NT2/D1 (cell line): Measurements from ENCODE around the gene RNU1-4.
A peak's percentile ranks its signal among the peaks of the same experiment; 100 is the strongest.
"Not testable (repeated sequence)": the region's sequence is repeated elsewhere in the genome, so short reads cannot be mapped to it uniquely, and the experiment has no call there.

Source experiments
- DNase-seq: peaks from one replicate; pipeline ENCODE4 v3.0.0-alpha.2; 2011; ENCODE audit warnings: low read depth, low spot score
- H3K27me3 ChIP-seq: 2 replicates; pipeline ENCODE4 v1.6.0; 2011; ENCODE audit warnings: mild to moderate bottlenecking; ENCODE audit not compliant: insufficient read length, insufficient read depth
- H3K36me3 ChIP-seq: 2 replicates; pipeline ENCODE4 v1.6.1; 2011; ENCODE audit warnings: mild to moderate bottlenecking, low read length, mixed read lengths; ENCODE audit not compliant: insufficient read depth, insufficient read length
- H3K4me1 ChIP-seq: 2 replicates; pipeline ENCODE4 v1.5.1; 2011; ENCODE audit not compliant: insufficient read depth, insufficient read length
- H3K4me3 ChIP-seq: 2 replicates; pipeline ENCODE4 v1.5.1; 2011; ENCODE audit warnings: low read depth; ENCODE audit not compliant: insufficient read length
- H3K9ac ChIP-seq: 2 replicates; pipeline ENCODE4 v1.6.0; 2011; ENCODE audit warnings: low read depth; ENCODE audit not compliant: insufficient read length
- H3K9me3 ChIP-seq: 2 replicates; pipeline ENCODE4 v1.5.1; 2011; ENCODE audit warnings: mild to moderate bottlenecking, low read length; ENCODE audit not compliant: insufficient read depth

RNU1-4 gene

DNA sequence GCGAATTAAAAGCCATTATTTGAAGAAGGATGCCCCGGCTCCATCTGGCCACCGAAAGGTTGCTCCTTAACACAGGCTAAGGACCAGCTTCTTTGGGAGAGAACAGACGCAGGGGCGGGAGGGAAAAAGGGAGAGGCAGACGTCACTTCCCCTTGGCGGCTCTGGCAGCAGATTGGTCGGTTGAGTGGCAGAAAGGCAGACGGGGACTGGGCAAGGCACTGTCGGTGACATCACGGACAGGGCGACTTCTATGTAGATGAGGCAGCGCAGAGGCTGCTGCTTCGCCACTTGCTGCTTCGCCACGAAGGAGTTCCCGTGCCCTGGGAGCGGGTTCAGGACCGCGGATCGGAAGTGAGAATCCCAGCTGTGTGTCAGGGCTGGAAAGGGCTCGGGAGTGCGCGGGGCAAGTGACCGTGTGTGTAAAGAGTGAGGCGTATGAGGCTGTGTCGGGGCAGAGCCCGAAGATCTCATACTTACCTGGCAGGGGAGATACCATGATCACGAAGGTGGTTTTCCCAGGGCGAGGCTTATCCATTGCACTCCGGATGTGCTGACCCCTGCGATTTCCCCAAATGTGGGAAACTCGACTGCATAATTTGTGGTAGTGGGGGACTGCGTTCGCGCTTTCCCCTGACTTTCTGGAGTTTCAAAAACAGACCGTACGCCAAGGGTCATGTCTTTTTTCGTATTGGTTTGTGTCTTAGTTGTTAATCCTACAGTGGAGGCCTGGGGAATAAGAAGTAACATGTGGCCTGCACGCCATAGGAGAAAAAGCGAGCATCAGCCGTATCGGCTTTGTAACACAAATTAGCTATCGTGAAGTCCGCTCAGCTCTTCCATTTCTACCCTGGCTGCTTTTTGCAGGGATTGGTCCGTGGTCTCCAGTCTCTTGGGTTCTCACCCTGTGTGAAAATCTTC lies at the start of gene RNU1-4:
Gene RNU1-4 (plus strand): TSS at position 470 of the 918 bp plus-strand sequence.
- not testable (repeated sequence) for H3K27me3 ChIP-seq, H3K36me3 ChIP-seq, H3K9me3 ChIP-seq, H3K4me1 ChIP-seq, H3K4me3 ChIP-seq, DNase-seq, H3K9ac ChIP-seq

DNA sequence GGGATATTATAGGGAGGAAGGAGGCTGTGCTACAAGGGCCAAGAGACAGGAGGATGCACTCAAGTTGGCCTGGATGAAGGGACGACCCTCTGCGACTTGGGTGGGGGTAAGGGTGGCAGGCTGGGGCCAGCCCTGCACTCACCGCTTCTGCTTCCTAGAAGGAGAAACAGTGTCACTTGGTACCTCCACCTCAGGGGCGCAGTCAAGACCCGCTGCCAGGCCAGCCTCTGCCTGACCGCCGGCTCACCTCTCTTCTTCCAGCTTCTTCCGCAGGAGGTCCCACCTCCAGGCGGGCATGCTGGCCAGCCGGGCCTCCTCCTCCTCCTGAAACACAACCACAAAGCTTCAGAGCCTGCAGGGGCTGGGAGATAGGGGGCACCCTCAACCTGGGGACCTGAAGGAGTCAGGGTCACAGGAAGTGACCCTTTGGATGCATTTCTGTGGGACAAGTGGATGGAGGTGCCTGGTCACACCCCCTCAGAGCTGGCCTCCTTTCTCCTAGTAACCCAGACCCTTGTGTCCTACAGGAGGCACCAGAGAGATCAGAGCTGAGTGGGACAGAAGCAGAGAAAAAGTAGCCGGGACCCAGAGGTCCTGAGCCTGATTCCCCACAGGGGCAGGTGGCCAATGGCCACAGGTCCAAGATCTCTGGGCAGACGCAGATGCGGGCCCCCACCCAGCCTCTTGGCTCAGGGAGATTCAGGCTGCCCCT lies 49.2 kb upstream of the RNU1-4 start:
- H3K4me1 ChIP-seq, H3K4me3 ChIP-seq, H3K9me3 ChIP-seq, DNase-seq, H3K27me3 ChIP-seq, H3K36me3 ChIP-seq, H3K9ac ChIP-seq: not testable (repeated sequence)

DNA sequence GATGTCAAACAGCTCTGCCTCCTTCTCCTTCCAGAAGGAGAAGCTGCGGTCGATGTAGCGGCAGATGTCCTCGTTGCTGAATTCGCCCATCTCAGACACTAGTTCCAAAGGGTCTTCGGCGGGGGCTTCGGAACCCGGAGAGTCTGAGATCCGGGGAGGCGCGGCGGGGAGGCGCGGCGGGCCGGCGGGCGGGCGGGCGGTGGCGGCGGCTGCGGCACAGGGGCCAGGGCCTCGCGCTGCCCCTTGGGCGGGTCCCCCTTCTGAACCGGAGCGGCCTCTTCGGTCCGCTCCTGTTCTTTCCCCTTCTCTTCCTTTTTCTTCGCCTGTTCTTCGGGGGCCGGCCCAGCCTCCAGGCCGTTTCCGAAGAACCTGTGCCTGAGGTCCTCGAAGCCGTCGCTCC lies 48.0 kb upstream of the RNU1-4 start:
- H3K36me3 ChIP-seq, H3K4me3 ChIP-seq, H3K4me1 ChIP-seq, H3K9me3 ChIP-seq, H3K9ac ChIP-seq, H3K27me3 ChIP-seq, DNase-seq: not testable (repeated sequence)

DNA sequence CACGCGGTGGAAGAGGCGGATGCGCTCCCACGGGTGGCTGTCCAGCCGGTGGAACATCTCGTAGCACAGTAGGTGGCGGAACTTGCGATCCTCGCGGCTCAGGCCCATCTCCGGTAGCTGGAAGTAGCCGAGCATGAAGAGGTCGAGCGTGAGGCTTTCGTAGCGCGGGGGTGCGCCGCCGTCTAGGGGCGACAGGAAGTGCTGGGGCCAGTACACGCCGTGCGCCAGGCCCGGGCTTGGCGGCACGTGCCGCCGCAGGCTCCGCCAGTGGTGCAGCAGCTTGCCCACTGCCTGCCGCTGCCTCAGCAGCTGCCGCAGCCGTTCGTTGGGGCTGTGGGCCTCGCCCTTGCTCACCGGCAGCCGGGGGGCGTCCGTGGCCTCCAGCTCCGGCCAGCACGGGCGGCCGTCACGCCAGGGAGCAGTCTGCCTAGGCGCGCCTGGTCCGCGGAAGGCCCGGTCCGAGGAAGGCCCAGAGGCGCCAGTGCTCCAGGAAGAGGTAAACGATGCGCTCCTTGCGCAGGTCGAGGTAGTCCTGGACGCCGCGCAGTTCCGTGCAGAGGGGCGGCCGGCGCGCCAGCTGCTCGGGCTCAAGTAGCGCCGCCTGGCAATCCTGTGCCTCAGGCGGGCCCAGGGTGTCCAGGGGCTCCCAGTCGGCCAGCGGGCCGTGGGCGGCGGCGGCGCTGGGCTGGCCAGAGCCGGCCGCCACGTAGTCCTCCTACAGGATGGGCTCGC lies 47.4 kb upstream of the RNU1-4 start:
- H3K9ac ChIP-seq, H3K4me1 ChIP-seq, DNase-seq, H3K27me3 ChIP-seq, H3K4me3 ChIP-seq, H3K36me3 ChIP-seq, H3K9me3 ChIP-seq: not testable (repeated sequence)

DNA sequence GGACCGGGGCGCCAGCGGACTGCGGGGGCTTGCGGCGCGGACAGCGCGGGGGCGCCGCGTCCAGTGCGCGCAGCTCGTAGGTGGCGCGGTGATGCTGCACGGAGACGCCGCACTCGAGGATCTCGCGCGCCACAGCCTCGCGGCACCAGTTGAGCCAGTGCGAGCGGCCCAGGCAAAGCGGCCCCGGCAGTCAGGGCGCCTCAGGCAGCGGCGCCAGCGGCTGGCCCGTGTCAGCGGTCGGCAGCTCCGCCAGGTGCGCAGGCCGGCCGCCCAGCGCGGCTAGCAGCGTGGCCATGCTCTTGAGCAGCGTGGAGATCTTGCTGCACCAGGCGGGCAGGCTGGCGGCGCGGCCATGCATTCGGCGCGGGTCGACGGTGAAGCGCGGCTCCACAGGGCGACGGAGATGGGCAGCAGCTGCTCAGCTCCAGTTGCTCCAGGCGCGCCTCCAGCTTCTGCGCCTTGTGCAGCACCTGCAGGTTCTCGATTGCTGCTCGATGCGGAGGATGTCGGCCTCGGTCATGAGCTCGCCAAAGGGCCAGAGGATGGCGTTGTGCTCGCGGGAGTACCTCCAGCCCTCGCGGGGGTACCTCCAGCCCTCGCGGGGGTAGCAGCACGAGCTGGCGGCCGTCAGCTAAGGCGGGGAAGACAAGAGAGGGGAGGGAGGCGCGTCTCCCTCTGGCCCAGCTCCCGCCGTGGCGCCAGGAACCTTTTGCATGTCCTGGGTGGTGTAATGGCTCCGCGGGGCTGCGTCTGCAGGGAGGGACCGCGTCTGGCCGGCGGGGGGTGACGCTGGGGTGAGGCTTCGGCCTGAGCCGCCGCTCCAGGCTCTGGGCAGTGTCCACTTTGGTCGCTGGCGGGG lies 46.6 kb upstream of the RNU1-4 start:
- H3K4me1 ChIP-seq, H3K9me3 ChIP-seq, H3K27me3 ChIP-seq, DNase-seq, H3K9ac ChIP-seq, H3K36me3 ChIP-seq: not testable (repeated sequence)
- H3K4me3 ChIP-seq = peak overlapping the region; percentile 8

DNA sequence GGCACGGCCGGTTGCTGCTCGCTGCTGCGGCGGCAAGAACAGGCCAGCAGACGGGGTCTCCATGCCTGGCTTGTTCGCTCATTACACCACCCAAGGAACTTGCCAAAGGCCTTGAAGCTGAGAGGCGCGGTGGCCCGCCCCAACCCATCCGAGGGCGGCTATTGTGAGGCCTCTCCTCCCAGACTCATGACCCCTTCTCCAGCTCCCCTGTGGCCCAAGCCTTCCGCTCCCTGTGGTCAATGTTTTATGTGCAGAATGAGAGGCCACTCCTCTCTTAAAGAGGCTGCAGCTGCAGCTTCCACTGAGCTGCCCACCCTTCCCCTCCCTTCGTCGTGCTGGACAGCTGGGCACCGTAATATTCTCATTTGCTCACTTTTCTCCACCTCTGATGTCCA lies 46.0 kb upstream of the RNU1-4 start:
- H3K27me3 ChIP-seq, H3K9me3 ChIP-seq, DNase-seq, H3K4me3 ChIP-seq, H3K9ac ChIP-seq, H3K4me1 ChIP-seq, H3K36me3 ChIP-seq: not testable (repeated sequence)

DNA sequence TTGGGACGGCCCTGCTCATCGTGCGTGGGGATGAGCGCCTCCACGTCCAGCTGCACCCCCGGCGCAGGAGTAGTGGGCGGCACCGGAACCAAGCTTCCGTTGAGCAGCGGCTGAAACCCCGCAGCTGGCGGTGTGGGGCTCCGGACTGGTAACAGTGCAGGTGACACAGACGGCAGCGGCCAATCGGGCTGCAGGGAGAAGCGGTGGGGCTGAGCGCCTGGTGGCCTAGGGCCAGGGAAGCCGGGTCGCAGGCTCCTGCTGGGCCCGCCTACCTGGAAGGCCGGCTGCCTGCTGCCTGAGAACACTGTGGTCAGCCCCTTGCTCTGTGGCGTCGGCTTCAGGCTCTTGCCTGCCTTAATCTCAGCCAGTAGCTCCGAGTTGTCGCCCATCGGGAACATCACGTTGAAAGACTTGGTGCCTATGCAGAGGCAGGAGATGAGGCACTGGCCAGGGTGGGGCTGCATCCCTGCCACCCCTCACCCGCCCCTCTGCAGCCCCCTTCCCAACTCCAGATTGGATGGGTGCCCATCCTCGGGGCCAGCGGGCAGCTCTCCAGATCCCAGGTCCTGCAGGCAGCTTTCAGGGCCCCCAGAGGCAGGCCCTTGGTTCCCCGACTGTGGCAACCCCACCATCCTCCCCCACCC lies 43.7 kb upstream of the RNU1-4 start:
- H3K36me3 ChIP-seq, H3K9me3 ChIP-seq, H3K27me3 ChIP-seq, H3K4me1 ChIP-seq, H3K4me3 ChIP-seq, H3K9ac ChIP-seq, DNase-seq: not testable (repeated sequence)

DNA sequence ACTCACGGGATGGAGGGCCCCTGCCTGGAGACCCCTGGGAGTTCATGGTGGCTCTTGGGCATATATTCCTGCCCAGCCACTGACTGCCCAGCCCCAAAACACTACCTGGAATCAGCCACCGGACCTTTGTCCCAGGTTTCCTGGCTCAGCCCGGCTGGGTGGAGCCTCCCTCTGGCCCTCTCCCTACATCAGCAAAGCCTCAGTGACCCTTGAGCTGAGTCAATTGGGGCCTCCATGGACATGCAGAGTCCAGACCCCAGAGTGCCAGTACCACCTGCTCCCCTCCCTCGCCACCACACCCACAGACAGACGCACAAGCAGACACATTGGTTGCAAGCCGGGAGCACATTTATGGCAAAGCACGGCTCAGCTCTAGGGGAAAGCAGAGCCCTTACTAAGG lies 43.2 kb upstream of the RNU1-4 start:
- DNase-seq, H3K27me3 ChIP-seq, H3K36me3 ChIP-seq, H3K4me1 ChIP-seq, H3K9ac ChIP-seq, H3K9me3 ChIP-seq, H3K4me3 ChIP-seq: not testable (repeated sequence)

DNA sequence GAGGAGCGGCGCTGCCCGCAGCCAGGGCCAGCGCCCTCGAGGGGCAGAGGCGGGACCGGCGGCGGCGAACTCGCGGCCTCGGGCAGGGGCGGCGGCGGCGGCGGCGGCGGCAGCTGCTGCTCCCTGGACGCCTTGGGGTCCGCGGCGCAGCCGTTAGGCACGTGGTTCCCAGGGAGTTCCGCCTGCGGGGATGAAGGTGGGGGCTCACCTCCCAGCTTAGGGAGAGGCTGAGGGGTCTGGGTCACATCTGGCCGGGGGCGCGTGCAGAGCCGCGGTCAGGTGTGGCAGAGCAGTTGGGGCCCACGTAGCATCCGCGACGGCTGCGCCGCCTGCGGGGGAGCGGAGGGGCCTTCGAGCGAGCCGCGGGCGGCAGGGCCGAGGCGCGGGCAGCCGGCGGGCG lies 40.9 kb upstream of the RNU1-4 start:
- not testable (repeated sequence) for H3K36me3 ChIP-seq, H3K4me1 ChIP-seq, H3K27me3 ChIP-seq, H3K9me3 ChIP-seq, DNase-seq, H3K9ac ChIP-seq, H3K4me3 ChIP-seq

DNA sequence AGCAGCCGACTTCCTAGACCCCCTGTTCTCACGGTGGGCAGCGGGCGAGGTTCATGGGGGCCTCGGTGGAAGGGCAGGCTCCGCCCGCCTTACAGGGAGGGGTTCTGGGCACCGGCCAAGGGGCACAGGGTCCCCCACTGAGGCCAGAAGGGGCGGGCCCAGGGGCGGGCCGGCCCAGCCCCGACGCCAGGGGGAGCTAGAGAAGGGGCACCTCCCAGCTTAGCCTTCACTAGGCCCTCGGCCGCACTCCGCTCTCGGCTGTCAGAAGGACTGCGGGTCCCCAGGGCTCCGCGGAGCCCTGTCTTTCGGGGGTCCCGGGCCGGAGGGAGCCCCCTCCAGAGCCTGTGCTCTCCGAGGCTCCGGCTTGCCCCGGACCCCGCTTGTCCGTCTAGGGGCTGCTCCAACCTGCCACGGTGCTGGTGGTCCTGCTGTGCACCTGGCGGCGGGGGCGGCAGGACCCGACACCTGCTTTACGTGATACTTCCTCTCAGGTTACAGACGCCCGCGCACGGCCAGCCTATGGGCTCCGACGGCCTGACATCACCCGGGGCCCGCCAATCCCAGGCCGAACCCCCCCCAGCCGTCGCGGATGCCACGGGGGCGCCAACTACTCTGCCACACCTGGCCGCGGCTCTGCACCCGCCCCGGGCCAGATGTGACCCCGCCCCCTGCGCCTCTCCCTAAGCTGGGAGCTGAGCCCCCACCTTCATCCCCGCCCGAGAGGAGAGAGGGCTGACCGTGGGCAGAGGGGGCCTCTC lies 40.0 kb upstream of the RNU1-4 start:
- not testable (repeated sequence) for H3K4me3 ChIP-seq, H3K36me3 ChIP-seq, H3K4me1 ChIP-seq, H3K9me3 ChIP-seq, DNase-seq, H3K9ac ChIP-seq, H3K27me3 ChIP-seq
